NCI-H526 (cell line): ENCODE measurements around the gene CREB3L1.
A peak's percentile ranks its signal among the peaks of the same experiment; 100 is the strongest.

Experiments
- DNase-seq, 2 experiments: peaks; one replicate each; lab custom pipeline; 2025; lab: John Stamatoyannopoulos, UW

CREB3L1 gene

DNA sequence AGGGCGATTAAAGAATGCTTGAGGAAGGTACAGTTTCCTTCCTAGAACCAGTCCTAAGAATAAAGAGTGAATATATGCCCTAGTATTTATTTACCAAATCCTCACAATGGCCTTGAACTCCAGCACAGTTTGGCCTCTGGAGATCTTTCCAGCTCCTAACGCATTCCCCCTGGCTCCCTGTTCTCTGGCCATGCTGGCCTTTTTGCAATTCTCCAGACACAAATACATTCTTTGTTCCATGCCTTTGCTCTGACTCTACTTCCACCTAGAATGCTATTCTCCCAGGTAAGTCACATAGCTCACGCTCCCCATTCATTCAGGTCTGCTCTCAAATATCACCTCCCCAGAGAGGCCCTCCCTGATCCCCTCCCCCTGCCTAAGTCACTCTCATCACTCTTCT is 66.1 kb downstream of the CREB3L1 start:
- no peak for DNase-seq

DNA sequence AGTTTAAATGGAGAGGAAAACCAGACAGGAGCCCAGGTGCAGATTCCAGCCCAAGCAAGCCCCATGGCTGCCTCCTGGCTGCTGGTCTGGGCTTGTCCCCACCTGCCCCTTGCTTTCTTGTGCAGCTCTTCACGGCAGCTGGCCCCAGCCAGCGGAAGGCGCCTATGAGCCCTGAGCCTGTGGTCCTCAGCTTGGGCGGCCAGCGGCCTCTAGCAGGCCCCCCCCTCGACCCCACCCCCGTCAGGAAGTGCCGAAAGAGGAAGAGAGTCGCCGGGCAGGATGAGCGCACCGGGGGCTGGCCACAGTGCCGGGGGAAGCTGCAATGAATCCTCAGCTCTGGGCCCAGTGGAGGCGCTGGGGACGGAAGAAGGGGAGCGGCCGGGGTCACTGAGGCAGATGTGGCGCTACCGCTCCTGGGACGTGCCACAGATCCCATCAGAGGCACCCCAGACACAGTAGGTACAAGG is 67.7 kb downstream of the CREB3L1 start:
- DNase-seq: peak; percentile 76 to 86

DNA sequence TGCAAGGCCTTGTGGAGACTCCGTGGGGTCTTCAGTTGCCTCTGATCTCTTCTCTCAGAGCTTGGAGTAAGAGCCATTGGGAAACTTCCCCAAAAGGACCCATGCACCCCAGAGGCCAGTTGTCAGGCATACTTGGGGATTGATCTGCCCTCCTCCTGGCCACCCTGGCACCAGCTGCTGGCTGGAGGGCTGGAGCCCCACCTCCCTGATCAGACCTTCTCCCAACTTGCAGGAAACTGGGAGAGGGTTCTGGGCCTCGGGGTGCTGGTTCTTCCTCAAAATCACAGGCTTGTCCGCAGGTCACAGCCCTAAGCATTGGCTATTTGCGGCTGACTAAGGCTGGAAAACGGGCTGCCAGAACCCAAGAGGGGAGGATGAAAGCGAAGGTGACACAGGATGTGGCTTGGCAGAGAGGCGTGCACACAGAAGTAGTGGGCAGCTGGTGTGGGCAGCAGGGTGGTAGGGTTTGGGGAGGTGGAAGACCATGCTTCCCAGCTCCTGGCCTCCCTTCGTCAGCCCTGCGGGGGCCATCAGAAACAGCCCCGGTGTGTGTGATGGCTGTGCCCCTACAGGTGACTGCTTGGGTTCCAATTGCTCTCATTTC is 68.5 kb downstream of the CREB3L1 start:
- peak in 1 of 2 experiments; percentile 15 for DNase-seq

DNA sequence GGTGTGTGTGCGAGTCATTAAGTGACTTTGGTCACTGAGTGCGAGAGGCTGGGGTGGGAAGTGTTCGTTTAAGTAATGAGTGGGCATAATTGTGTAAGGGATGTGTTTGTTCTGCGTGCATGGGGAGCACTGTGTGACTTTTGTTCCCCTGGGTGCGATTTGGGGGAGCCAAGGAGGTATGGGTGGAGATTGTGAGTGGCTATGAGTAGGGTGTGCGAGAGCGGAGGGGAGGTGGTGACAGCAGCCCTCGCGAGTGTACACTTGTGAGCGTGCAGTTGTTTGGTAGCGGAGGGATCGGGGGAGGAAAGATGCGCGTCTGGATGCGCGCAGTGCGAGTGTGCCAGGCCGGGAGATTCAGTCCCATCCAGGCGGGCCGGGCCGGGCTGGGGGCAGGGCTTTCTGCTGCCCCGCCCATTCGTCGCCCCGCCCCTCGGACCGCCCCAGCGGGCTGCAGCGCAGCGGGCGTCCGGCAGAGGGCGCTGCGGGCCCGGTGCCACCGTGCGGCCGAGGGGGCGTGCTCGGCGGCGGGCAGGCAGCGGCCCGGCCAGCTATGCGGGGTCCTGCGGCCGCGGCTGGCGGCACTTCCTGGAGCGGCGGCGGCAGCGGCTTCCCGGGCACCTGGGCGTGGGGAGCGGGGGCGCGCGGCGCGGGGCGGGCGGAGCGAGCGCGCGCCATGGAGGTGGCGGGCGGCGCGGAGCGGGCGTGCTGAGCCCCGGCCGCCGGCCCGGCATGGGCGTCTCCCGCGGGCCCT is 69.6 kb downstream of the CREB3L1 start, which contains the start of gene DGKZ:
DGKZ (plus strand) TSS at position 578 of the 751 bp plus-strand sequence. CDS start 197 bp downstream, outside the sequence.
- DNase-seq: peak; percentile 79 to 97

DNA sequence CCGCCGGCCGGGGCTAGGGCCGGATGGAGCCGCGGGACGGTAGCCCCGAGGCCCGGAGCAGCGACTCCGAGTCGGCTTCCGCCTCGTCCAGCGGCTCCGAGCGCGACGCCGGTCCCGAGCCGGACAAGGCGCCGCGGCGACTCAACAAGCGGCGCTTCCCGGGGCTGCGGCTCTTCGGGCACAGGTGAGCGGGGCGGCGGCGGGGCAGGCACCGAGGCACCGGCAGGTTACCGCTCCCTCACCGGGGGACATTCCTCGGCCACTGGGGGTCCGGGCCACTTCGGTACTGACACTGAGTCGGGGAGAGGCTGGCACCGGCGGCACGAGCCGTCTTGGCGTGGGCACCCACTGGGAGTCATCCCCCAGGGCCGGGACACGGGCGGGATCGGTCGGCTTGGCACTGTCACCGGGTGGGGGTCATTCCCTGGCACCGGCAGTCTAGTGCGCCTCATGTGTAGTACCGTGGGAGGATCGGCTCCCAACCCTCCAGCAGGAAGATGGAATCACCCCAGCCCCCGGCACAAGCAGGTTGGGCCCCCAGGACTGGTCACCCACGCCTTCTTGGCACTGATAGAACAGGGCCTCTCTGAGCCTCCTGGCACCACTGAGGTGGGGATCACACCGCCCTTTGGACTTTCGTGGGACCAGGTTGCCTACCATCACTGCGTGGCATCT is 70.3 kb downstream of the CREB3L1 start:
- DNase-seq: no peak

DNA sequence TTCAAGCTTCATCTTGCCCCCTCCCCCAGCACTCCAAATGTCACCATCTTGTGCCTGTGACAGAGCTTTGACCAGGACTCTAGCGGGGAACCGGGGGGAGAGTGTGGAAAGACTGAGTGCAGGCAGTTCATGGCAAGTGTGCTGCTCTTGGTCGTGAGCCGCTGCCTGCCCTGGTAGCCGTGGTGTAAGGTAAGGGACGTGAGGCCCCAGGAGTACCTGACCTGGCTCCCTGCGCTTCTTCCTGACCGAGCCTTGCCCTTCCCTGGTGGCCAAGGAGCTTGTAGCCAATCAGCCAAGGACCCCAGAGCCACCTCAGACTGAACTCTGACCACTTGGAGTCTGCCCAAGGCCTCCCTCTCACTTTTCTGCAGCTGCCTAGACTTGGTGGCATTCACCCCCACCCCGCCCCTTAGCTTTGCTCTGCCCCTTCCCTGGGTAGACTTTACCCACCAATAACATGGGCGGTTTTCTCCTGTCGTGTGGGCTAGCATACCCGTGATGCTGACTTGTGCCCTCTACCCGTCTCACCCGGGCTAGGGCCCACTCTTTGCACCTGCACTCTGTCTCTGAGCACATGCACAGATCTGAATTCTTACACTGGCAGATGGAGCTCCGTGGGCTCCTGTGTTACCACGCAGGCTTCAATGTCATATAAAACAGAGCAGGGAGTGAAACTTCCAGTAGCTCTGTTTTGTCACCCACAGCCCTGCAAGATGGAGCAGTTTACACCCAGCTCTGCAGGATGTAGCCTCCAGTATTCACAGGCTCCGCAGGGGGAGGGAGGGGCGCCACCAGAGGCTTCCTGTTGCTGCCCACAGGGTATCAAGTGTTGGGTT is 71.3 kb downstream of the CREB3L1 start:
- no peak for DNase-seq

DNA sequence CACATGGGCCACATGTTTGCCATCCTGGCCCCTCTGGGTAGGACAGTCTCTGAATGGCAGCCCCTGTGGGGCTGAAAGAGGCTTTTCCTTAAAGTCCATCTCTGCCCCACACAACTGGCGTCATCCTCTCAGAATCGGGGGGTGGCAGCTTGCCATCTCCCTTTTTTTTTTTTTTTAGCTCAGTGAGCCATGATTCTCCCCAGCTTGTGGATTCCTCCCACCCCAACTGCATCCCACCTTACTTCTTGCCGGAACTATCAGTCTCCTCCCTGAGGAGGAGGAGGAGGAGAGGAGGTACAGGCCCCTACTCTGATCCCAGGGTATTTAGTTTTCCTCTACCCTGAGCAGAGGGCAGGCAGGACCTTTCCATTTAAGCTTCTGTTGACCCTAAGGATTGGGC is 73.2 kb downstream of the CREB3L1 start:
- DNase-seq: no peak

DNA sequence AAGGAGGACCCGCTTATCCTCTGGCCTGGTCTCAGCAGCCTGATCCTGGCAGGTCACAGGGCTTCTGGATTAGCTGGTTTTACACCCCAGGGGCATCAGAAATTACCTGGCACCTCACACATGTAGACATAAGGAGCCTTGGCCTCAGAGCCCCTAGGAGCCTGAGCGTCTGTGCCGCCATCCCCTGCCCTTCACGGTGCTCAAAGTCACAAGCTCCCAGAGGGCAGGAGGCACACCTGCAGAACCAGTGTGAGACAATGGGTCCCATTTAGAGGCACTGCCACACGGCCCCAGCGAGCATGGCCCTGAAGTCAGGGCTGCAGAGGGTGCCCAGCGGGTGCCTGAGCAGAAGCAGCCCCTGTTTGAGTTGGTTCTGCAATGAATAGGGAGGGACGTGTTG is 73.7 kb downstream of the CREB3L1 start:
- DNase-seq: peak in 1 of 2 experiments; percentile 25

DNA sequence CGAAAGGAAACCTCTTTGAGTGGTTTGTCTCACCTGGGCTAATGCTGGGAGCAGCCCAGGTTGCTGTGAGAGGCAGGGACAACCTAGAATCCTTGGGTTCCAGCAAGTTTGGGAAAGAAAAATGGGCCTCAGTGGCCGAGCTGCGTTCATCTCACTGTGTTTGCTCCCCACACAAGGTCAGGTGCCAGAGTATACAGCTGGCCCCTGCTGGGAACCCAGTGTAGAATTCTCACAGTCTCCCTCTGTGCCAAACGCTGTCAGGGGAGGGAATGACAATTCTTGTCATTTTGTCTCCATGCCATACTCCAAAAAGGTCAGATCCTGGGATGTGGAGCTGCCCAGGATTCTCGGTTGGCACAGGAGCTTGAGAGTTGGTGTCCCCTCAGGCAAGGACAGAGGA is 74.1 kb downstream of the CREB3L1 start:
- no peak for DNase-seq

DNA sequence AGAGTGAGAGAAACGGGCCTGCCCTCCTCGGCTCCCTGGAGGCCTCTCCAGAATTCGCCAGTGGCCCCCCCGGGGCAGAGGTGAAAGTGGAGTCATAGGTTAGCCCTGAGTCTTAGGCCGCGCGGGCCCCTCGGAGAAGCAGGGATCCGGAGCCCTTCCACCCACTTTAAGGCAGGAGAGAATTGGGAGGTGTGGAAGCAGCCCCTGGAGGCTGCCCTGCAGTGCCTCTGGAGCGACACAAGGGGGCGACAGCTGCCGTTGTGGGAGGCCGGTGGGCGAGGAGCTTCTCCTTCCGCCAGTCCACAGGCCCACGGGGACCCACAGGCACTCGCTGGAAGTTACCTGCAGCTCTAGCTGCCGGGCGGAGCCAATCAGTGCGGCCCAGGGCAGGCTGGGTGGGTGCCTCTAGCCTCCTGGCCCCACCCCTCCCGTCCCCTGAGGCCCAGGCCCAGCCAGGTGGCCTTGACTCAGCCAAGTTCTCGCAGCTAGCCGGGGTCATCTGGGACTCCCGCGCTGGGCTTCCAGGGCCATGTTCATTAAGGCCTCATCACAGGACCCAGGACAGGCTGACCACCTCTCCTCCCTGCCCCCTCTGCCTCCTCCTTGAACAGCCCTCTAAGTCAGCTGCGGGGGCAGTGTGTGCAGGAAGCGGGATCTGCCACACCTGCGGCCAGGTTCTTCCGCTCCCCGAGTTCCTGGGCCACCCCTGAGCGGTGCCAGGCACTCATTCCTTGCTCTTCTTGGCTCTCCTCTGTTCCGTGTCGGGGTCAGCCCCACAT is 74.8 kb downstream of the CREB3L1 start:
- peak; percentile 81 to 95 for DNase-seq

DNA sequence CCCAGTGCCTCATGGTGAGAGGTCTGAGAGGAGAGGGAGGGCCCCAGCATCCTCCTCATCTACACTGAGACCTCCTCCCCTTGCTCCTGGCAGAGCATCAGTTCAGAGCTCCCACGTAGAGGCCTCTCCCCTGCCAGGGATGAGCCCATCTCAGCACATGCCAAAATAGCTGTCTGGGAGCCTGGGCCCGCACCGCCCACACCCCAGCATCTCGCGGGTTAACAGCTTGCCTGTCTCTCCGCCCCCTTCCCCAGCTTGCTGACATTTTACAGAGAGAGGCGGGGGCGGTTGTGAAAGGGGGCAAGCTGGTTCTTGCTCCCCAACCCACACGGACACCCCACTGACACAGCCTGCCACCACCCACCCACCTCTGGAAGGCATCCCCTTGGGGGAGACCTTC is 76.2 kb downstream of the CREB3L1 start:
- no peak for DNase-seq

DNA sequence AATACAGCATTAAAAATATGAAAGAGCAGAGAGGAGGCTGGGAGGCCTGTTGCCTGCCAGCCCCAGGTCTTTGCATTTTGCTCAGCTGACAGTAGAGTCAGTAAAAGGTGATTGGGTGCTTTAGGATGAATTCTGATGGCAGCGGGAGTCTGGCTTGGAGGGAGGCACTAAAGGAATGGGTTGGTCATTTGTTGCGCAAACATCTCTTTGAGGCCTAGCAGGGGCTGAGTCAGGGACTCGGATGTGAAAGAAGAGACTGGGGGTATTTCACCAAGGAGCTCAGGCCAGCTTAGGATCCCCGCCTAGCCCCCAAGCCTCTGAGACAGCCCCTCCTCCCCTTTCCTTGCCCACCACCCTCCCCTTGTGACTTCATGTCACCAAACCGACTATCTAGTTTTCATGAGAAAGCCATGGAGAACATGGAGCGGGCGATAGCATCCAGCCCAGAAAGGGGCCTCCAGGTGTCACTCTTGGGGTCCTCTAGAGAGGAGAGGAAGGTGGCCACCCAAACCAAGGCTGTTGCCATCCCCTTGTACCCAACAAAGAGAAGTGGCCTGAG is 79.5 kb downstream of the CREB3L1 start:
- DNase-seq: no peak

DNA sequence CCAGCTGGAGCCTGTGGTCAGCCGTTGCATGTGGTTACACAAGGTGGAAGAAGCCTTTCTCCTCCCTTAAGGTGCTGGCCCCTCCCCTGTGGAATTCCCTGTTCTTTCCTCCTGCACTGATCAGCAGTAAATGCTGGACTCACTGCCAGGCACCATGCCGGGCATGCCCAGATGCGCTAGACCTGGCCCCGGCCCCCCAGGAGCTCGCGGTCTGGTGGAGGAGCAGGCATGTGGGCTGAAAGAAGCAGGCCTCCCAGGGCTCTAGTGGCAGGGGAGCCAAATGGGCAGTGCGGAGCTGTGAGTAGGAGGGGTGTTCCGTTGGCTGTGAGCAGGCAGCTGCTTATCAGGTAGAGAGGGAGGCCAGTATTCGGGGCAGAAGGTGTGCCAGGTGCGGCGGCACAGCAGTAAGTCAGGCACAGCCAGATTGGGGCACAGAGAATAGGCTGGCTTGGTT is 80.0 kb downstream of the CREB3L1 start:
- DNase-seq: peak; percentile 34 to 80

DNA sequence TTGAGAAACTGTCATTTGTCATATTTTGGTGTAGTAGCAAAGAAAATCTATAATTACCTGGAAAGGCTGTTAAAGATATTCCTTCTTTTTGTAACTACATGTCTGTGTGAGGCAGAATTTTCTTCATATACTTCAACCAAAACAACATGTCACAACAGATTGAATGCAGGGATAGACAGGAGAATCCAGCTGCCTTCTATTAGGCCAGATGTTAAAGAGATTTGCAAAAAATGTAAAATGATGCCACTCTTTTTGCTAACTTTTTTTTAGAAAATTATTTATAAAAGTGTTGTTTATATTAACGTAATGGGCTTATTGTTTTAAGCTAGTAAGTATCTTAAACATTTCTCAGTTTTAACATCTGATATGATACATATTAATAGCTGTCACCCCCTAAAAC is 82.5 kb downstream of the CREB3L1 start:
- no peak for DNase-seq

DNA sequence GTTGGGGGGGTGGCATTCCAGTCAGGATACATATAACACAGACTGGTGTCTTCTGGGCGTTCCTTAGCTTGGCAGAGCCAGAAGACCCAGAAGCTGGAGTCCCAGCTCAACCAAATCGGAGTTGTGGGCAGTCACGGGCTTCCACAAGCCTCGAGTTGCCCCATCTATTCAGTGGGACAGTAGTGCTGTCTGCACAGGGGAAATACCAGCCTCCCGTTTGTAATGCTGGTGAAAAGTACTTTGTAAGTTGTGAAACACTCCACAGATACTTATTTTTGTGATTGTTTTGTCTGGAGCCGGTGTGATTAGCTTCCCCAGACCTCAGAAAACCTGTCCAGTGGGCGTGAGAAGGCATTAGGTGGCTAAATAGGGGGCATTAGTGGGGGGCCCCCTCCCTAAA is 83.4 kb downstream of the CREB3L1 start:
- DNase-seq: peak in 1 of 2 experiments; percentile 51

DNA sequence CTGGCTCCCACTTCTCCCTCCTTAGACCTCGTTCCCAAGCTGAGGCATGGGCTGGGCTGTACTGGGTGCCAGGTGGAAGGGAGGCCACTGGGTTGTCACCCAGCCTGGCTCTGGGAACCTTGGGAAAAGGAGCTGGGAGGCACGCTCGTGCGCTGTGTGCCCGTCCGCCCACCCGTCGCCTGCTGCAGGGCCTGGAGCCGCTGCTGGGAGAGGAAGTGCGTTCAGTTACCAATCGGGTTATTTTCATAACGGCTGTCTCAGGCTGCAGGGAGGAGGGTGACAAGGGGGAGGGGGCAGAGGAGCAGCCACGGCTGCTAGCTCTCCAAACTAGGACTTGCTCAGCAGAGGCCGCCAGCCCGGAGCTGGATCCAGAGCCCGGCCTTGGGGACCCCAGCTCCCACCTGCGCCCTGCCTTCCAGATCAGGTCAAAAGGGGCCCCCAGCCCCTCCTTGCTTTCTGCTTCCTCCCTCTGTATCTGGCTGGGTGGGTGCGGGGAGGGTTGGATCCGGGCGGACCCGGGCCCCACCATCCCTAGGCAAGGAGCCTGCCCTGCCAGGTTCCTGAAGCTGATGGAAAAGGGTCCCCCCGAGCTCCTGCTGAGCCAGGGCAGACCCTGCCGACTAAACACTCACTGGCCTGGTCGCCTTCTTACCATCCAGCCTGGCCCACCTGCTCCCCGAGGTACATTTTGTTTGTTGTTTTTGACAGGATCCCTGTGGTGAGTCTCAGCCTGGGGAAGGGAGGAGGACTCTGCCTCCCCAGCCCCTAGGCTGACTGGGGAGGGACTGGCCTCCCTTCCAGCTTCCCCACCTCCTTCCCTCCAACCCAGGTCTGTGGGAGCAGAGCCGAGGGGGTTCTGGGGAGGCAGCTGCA is 84.1 kb downstream of the CREB3L1 start:
- DNase-seq: peak; percentile 96 to 99

DNA sequence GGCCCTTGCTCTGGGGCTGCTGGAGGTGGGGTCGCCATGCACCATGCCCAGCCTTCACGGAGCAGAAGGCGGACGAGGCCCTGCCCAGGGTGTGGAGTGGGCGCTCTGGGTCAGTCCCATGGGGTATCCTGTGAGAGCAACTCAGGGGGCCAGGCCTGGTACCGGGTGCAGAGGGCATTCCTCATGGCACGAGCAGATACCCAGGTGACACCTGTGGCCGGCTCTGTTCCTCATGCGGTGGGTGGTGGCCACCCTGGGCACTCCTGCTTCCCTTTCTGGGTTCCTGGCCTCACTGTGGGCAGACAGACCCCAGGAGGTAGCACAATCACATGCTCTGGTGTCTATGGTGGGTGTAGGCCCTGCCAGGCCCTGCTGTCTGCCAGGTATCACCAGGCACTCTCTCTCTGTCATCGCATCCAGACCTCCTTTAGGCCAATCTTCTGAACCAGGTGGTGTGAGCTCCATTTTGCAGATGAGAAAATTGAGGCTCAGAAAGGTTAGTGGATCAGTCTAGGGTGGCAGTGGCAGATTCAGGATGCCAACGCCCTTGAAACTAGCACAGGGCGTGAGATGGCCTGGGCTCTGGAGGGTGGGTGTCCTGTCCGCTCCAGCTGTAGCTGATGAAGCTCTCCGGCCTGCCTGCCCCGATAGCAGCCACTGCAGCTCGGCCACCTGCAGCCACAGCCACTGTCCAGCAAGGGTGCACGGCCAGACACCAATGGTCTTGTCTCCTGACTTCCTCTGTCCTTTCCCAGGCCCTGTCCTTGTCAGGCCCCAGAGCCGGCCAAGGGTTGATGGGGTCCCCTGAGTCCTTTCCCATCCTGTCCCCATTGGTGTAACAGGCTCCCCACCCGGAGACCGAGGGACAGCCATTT is 84.9 kb downstream of the CREB3L1 start:
- DNase-seq: no peak

DNA sequence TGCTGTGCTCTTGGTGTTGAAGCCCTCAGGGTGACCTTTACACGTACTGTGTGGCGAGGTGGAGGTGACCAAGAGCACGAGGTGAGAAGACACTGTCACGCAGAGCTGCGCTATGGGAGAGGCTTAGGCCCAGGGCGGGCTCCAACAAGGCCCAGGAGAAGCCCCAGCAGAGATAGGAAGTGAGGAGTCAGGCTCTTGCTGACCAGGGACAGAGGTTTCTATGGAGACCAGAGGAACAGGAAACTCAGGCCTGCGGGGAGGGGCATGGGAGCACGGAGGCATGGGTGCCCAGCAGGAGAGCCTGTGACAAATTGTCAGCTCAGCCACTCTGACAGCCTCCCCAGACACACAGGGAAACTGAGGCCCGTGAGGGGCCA is 85.6 kb downstream of the CREB3L1 start:
- no peak for DNase-seq

DNA sequence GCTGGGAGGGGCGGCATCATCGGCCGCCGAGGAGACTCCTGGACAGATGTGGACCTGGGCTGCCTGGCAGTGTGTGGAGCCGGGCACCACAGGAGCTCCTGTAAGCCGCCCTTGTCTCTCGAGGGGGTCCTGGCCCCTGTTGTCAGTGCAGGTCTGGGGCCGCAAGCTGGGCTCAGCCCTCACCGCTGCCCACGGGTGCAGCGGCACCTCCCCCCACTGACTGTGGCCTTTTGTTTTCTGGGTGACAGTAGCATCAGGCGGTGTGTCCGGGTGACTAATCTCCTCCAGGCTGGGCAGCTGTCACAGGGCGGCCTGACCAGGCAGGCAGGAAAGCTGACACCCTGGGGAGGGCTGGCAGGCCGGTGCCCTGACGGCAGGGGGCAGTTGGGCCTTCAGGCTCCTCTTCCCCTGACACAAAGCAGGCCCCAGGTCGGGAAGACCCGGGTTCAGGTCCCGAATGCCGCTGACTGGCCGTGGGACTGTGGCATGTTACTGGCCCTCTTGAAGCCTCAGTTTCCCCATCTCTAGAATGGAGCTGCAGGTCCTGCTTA is 86.1 kb downstream of the CREB3L1 start:
- DNase-seq: no peak
